B cell (primary cell): ENCODE results near the gene PINK1.

Experiments used
- EZH2 ChIP-seq: IDR thresholded peaks from 2 replicates; pipeline ENCODE4 v1.6.1; 2012; ENCODE audit warnings: borderline replicate concordance, low read depth, mild to moderate bottlenecking, moderate library complexity, low read length; ENCODE audit not compliant: insufficient read depth, poor library complexity, severe bottlenecking
- TF ChIP-seq, protein P1 (sequence below): fragments of 200-600 bp; IDR thresholded peaks from one replicate; pipeline ENCODE4 v1.8.0; 2022; ENCODE audit warnings: antibody characterized with exemption, mild to moderate bottlenecking

DNA sequence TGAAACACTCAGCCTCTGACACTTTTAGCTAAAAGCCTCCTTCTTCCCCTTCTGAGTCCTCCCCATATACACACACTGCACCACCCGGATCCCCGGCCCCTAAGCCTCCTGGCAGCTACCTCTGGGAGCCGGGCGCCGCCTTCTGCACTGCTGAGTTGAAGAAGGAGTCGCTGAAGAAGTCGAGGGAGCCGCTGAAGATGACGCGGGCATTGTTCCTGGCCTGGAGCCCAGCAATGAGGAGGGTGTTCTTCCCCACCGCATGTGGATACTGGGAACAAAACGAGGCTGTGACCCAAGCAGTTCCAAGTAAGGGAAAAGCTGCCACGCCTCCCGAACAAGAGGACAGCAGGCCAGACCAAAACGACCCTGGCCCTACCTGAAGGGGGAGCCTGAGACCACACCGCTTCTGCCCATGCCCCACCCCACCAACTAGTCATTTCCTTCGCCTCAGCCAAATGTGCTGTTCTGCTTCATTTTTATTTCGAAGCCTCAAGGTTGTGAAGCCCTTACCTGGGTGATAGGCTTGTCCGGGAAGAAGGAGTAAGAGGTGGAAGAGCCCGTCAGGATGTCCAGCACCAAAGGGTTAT is 20.9 kb downstream of the PINK1 start:
- no peak for TF ChIP-seq EZH2
- TF ChIP-seq, protein P1, sequence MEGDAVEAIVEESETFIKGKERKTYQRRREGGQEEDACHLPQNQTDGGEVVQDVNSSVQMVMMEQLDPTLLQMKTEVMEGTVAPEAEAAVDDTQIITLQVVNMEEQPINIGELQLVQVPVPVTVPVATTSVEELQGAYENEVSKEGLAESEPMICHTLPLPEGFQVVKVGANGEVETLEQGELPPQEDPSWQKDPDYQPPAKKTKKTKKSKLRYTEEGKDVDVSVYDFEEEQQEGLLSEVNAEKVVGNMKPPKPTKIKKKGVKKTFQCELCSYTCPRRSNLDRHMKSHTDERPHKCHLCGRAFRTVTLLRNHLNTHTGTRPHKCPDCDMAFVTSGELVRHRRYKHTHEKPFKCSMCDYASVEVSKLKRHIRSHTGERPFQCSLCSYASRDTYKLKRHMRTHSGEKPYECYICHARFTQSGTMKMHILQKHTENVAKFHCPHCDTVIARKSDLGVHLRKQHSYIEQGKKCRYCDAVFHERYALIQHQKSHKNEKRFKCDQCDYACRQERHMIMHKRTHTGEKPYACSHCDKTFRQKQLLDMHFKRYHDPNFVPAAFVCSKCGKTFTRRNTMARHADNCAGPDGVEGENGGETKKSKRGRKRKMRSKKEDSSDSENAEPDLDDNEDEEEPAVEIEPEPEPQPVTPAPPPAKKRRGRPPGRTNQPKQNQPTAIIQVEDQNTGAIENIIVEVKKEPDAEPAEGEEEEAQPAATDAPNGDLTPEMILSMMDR, result no peak
